Trophoblast cell (in vitro differentiated cells and primary cell): Measurements from ENCODE around the gene FBP1.
"Not testable (repeated sequence)": the region's sequence is repeated elsewhere in the genome, so short reads cannot be mapped to it uniquely, and the experiment has no call there.

Experiments used
- DNase-seq, 2 donors: peaks; one replicate each; pipeline ENCODE4 v3.0.0-alpha.2; 2016
- H2AFZ ChIP-seq: 2 replicates; pipeline ENCODE4 v1.6.1; 2013; ENCODE audit warnings: low read length, moderate library complexity, mild to moderate bottlenecking; ENCODE audit not compliant: insufficient read depth, poor library complexity
- H2AK5ac ChIP-seq: 2 replicates; pipeline ENCODE4 v1.6.1; 2013; ENCODE audit warnings: mild to moderate bottlenecking, low read length
- H2BK120ac ChIP-seq: 2 replicates; pipeline ENCODE4 v1.6.1; 2013; ENCODE audit warnings: low read length, mild to moderate bottlenecking, moderate library complexity; ENCODE audit not compliant: insufficient read depth, poor library complexity
- H2BK12ac ChIP-seq: 2 replicates; pipeline ENCODE4 v1.6.1; 2013; ENCODE audit warnings: mild to moderate bottlenecking, low read length, moderate library complexity
- H2BK5ac ChIP-seq: 2 replicates; pipeline ENCODE4 v1.6.1; 2013; ENCODE audit warnings: low read length, low read depth, moderate library complexity, mild to moderate bottlenecking; ENCODE audit not compliant: poor library complexity
- H3K14ac ChIP-seq: 2 replicates; pipeline ENCODE4 v1.6.1; 2013; ENCODE audit warnings: mild to moderate bottlenecking, low read length
- H3K18ac ChIP-seq: 2 replicates; pipeline ENCODE4 v1.6.1; 2013; ENCODE audit warnings: mild to moderate bottlenecking, low read length
- H3K23ac ChIP-seq: 2 replicates; pipeline ENCODE4 v1.6.1; 2013; ENCODE audit warnings: low read length
- H3K27ac ChIP-seq: 2 replicates; pipeline ENCODE4 v1.5.1; 2013; ENCODE audit warnings: low read depth, mild to moderate bottlenecking, inconsistent platforms, low read length, moderate library complexity
- H3K27me3 ChIP-seq: 2 replicates; pipeline ENCODE4 v1.6.1; 2013; ENCODE audit warnings: inconsistent platforms, mild to moderate bottlenecking, low read length, moderate library complexity; ENCODE audit not compliant: insufficient read depth
- H3K36me3 ChIP-seq, 2 experiments: 1 replicate in 1 of 2; 2 replicates in 1 of 2; pipeline ENCODE4 v1.6.1; 2013; ENCODE audit warnings: low read length in 2 of 2, mild to moderate bottlenecking in 2 of 2, moderate library complexity in 1 of 2; ENCODE audit not compliant: insufficient read depth in 2 of 2, control insufficient read depth in 1 of 2
- H3K4ac ChIP-seq: 2 replicates; pipeline ENCODE4 v1.6.1; 2013; ENCODE audit warnings: low read depth, mild to moderate bottlenecking, low read length, moderate library complexity
- H3K4me1 ChIP-seq, 2 experiments: 1 replicate in 1 of 2; 2 replicates in 1 of 2; pipeline ENCODE4 v1.6.1; 2013; ENCODE audit warnings: low read length in 2 of 2, mild to moderate bottlenecking in 2 of 2, moderate library complexity in 1 of 2; ENCODE audit not compliant: insufficient read depth in 2 of 2, control insufficient read depth in 1 of 2
- H3K4me2 ChIP-seq: 2 replicates; pipeline ENCODE4 v1.6.1; 2013; ENCODE audit warnings: inconsistent platforms, mild to moderate bottlenecking, low read length, moderate library complexity
- H3K4me3 ChIP-seq: 2 replicates; pipeline ENCODE4 v1.5.1; 2013; ENCODE audit warnings: mild to moderate bottlenecking, low read depth, low read length, inconsistent platforms
- H3K79me1 ChIP-seq: one replicate; pipeline ENCODE4 v1.6.1; 2013; ENCODE audit warnings: low read length
- H3K79me2 ChIP-seq: 2 replicates; pipeline ENCODE4 v1.6.1; 2013; ENCODE audit warnings: low read length, mild to moderate bottlenecking; ENCODE audit not compliant: control insufficient read depth, insufficient read depth, poor library complexity
- H3K9ac ChIP-seq: 2 replicates; pipeline ENCODE4 v1.6.1; 2013; ENCODE audit warnings: mild to moderate bottlenecking, low read length
- H3K9me3 ChIP-seq: 2 replicates; pipeline ENCODE4 v1.6.1; 2013; ENCODE audit warnings: low read depth, mild to moderate bottlenecking, control low read depth, inconsistent platforms, low read length; ENCODE audit not compliant: insufficient read depth
- H4K12ac ChIP-seq: 2 replicates; pipeline ENCODE4 v1.6.1; 2013; ENCODE audit warnings: low read depth, mild to moderate bottlenecking, low read length, moderate library complexity
- H4K8ac ChIP-seq: 2 replicates; pipeline ENCODE4 v1.6.1; 2013; ENCODE audit warnings: low read depth, mild to moderate bottlenecking, low read length, moderate library complexity
- H4K91ac ChIP-seq: one replicate; pipeline ENCODE4 v1.6.1; 2013; ENCODE audit warnings: low read depth, mild to moderate bottlenecking, low read length, moderate library complexity
- WGBS: extraction: QIAGEN DNeasy Blood & Tissue Kit; methylation state at CpG from one replicate; pipeline ENCODE4 v1.1.7; 2013; ENCODE audit warnings: missing lambda C conversion rate; ENCODE audit not compliant: insufficient read length, insufficient coverage; ENCODE audit errors: extremely low coverage; 5-methylcytosine and 5-hydroxymethylcytosine counted together

Gene FBP1

GRCh38 chr9:94566550-94566949, 72.8 kb downstream of the FBP1 start:
- Histone ChIP-seq H3K4me2 (no peak overlapping the region), H3K4me3 (no peak overlapping the region), H3K9ac (no peak overlapping the region), H3K27me3 (no peaks in the 10 kb centered on the region), H4K91ac (no peak overlapping the region), H3K14ac (no peak overlapping the region), H3K23ac (no peak overlapping the region), H3K18ac (no peak overlapping the region), H4K8ac (no peak overlapping the region), H2BK120ac (no peak overlapping the region), H2BK5ac (no peak overlapping the region), H4K12ac (no peak overlapping the region), H3K36me3 (no peaks in the 10 kb centered on the region), H3K79me2 (no peaks in the 10 kb centered on the region), H3K4ac (no peak overlapping the region), H3K9me3 (peaks cover 2% of the 10 kb centered on the region), H3K27ac (no peak overlapping the region), H2AFZ (no peak overlapping the region), H3K4me1 (no peaks in the 10 kb centered on the region), H2BK12ac (no peak overlapping the region), H3K79me1 (no peaks in the 10 kb centered on the region), H2AK5ac (no peak overlapping the region)
- DNase-seq = no peak

- H3K14ac ChIP-seq, H2BK5ac ChIP-seq, H2BK120ac ChIP-seq, H2BK12ac ChIP-seq, H4K8ac ChIP-seq, H3K4me2 ChIP-seq, H3K18ac ChIP-seq, H3K27me3 ChIP-seq, H3K79me2 ChIP-seq, H3K36me3 ChIP-seq, H3K27ac ChIP-seq, H3K9me3 ChIP-seq, H2AFZ ChIP-seq, H3K23ac ChIP-seq, H4K12ac ChIP-seq, H3K4me3 ChIP-seq, H3K79me1 ChIP-seq, H3K4ac ChIP-seq, DNase-seq, H3K4me1 ChIP-seq, H2AK5ac ChIP-seq, H4K91ac ChIP-seq, H3K9ac ChIP-seq: not testable (repeated sequence)
- WGBS = no CpG with 5 or more reads among the region's 3 CpGs
Observed at GRCh38 chr9:94564279-94564678, 75.0 kb downstream of the FBP1 start.

GRCh38 chr9:94563548-94563947, 75.8 kb downstream of the FBP1 start:
- H3K18ac ChIP-seq = no peak overlapping the region
- no peak overlapping the region for H4K8ac ChIP-seq
- H4K12ac ChIP-seq = no peak overlapping the region
- DNase-seq = no peak
- no peak overlapping the region for H3K27ac ChIP-seq
- no peak overlapping the region for H3K4me2 ChIP-seq
- no peak overlapping the region for H3K23ac ChIP-seq
- no peak overlapping the region for H3K9ac ChIP-seq
- no peaks in the 10 kb centered on the region for H3K36me3 ChIP-seq
- no CpG with 5 or more reads among the region's 2 CpGs for WGBS
- H3K14ac ChIP-seq = no peak overlapping the region
- no peaks in the 10 kb centered on the region for H3K79me2 ChIP-seq
- H3K27me3 ChIP-seq = no peaks in the 10 kb centered on the region
- H2AK5ac ChIP-seq = no peak overlapping the region
- H3K4me3 ChIP-seq = no peak overlapping the region
- no peak overlapping the region for H4K91ac ChIP-seq
- no peaks in the 10 kb centered on the region for H3K4me1 ChIP-seq
- H2AFZ ChIP-seq = no peak overlapping the region
- no peak overlapping the region for H2BK12ac ChIP-seq
- H3K4ac ChIP-seq = no peak overlapping the region
- no peak overlapping the region for H2BK5ac ChIP-seq
- H2BK120ac ChIP-seq = no peak overlapping the region
- no peaks in the 10 kb centered on the region for H3K79me1 ChIP-seq
- peaks cover 2% of the 10 kb centered on the region for H3K9me3 ChIP-seq

- H3K4ac ChIP-seq = no peak overlapping the region
- no peak overlapping the region for H2AFZ ChIP-seq
- no peak overlapping the region for H4K8ac ChIP-seq
- no peak overlapping the region for H3K27ac ChIP-seq
- no peak overlapping the region for H2BK120ac ChIP-seq
- H3K9ac ChIP-seq = no peak overlapping the region
- no peak overlapping the region for H4K12ac ChIP-seq
- peaks cover 0 to 5% of the 10 kb centered on the region in 2 experiments for H3K4me1 ChIP-seq
- no peaks in the 10 kb centered on the region for H3K36me3 ChIP-seq
- H2BK5ac ChIP-seq = no peak overlapping the region
- H3K18ac ChIP-seq = no peak overlapping the region
- DNase-seq = no peak
- no peak overlapping the region for H4K91ac ChIP-seq
- no peaks in the 10 kb centered on the region for H3K79me1 ChIP-seq
- H2BK12ac ChIP-seq = no peak overlapping the region
- no peak overlapping the region for H3K4me3 ChIP-seq
- H2AK5ac ChIP-seq = no peak overlapping the region
- no CpG with 5 or more reads among the region's 6 CpGs for WGBS
- H3K4me2 ChIP-seq = no peak overlapping the region
- H3K79me2 ChIP-seq = no peaks in the 10 kb centered on the region
- peaks cover 2% of the 10 kb centered on the region for H3K9me3 ChIP-seq
- H3K27me3 ChIP-seq = no peaks in the 10 kb centered on the region
- H3K14ac ChIP-seq = no peak overlapping the region
- H3K23ac ChIP-seq = no peak overlapping the region
Observed at GRCh38 chr9:94560237-94560636, 79.1 kb downstream of the FBP1 start.
